ENCODE data around the gene ENTR1.

Gene ENTR1

DNA sequence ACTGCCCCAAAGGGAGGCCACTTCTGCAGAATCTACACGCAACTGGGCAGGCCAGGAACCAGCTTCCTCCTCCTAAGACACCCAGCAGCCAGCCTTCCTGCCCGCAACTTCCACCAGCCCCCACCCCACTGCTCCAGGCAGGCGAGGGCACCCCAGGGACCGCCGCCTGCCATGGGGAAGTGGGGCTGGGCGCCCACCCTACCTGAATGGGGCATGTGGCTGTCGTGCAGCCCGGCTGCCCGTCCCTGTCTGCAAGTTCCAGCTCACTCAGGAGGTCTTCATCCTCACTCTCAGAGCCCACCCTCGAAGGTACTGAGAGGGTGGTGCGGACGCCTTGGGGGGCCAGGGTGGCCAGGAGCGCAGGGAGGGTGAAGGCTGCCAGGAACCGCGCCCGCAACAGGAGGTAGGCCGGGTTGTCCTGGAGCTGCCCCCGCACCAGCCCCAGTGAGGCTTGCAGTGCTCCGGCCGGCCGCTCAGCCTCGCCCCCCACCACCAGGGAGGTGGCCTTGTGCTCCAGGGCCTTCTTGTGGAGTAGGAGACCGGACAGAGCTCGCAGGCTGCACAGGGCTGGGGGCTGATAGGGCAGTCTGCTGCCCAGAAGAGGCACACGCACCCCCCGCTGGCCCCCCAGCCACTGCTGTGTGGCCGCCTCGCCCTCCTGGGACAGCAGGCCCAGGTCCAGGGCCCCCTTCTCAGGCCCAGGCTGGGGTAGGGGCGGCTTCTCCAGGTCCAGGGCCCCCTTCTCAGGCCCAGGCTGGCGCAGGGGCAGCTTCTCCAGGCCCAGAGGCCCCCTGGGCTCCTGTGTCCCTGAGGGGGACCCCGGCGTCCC lies 32.9 kb downstream of the ENTR1 start:
- DNase-seq (ENCODE audit: low read depth, low spot score), result no peak

DNA sequence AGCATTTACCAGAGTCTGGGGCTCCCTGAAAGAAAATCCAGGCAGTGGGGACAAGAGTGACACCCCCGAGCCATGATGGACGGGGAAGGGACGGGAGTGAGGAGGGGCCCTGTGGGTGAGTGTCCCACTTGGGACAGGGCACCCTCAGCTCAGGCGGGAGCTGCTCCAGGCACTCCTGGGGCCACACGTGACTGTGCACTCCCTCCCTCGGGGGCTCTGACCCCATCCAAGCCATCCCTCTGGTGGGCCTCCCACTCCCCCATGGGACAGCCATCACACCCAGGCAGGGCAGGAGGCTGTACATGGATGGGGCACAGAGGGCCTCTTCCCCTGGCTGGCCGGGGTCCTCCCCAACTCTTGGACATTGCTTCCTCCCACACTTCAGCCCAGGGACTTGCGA lies 34.0 kb downstream of the ENTR1 start:
- no peak for DNase-seq (ENCODE audit: low read depth, low spot score)

GRCh38 chr9:136375096-136375495 lies 35.3 kb downstream of the ENTR1 start:
- DNase-seq (ENCODE audit: low read depth, low spot score), result no peak

GRCh38 chr9:136374183-136374575 lies 36.2 kb downstream of the ENTR1 start:
- DNase-seq (ENCODE audit: low read depth, low spot score), result no peak

GRCh38 chr9:136373300-136374182 lies 36.9 kb downstream of the ENTR1 start, which contains the start of gene CARD9:
Gene CARD9, minus strand, starts transcription at chr9:136373669. Its CDS starts 1,591 bp downstream, at chr9:136372078.
- no peak for DNase-seq (ENCODE audit: low read depth, low spot score)

- DNase-seq (ENCODE audit: low read depth, low spot score), result peak; percentile 43
Observed at GRCh38 chr9:136372561-136373299, 37.7 kb downstream of the ENTR1 start.

- no peak for DNase-seq (ENCODE audit: low read depth, low spot score)
Observed at GRCh38 chr9:136372006-136372405, 38.4 kb downstream of the ENTR1 start.

DNA sequence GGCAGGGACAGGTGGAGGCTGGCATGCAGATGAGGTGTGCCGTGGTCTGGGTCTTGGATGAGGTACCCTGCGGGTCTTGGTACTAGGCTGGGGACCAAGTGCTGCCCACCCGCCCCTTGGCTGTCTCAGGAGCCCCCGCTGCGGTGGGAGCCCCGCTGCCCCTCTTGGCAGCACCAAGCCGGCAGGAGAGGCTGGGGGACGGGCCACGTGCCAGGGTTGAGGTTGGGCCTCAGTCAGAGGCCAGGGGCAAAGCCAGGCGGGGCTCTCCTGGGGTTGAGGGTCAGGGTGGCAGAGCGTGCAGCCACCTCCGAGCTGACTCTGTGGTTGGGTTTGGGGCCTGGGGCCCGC lies 38.9 kb downstream of the ENTR1 start:
- DNase-seq (ENCODE audit: low read depth, low spot score), result no peak

- DNase-seq (ENCODE audit: low read depth, low spot score), result no peak
Observed at GRCh38 chr9:136370687-136371532, 39.5 kb downstream of the ENTR1 start.

GRCh38 chr9:136370037-136370436 lies 40.4 kb downstream of the ENTR1 start:
- no peak for DNase-seq (ENCODE audit: low read depth, low spot score)

DNA sequence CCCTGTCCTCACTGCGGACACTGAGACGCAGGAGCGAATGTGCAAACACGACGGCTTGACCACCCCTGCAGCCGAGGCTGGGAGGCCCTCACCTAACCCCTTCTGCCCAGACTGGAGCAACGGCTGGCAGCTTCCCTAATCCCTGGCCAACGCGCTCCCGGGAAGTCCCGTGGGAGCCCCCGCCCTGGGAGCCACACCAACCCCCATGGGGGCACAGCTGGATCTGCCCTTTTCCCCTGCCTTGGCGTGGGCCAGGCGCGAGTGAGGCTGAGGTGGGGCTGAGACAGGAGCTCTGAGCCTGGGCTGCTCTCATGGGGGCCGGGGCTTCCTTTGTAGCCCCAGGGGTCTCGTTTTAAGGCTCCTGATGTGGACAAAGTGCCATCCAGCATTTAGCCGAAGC lies 42.2 kb downstream of the ENTR1 start:
- DNase-seq (ENCODE audit: low read depth, low spot score), result no peak

DNA sequence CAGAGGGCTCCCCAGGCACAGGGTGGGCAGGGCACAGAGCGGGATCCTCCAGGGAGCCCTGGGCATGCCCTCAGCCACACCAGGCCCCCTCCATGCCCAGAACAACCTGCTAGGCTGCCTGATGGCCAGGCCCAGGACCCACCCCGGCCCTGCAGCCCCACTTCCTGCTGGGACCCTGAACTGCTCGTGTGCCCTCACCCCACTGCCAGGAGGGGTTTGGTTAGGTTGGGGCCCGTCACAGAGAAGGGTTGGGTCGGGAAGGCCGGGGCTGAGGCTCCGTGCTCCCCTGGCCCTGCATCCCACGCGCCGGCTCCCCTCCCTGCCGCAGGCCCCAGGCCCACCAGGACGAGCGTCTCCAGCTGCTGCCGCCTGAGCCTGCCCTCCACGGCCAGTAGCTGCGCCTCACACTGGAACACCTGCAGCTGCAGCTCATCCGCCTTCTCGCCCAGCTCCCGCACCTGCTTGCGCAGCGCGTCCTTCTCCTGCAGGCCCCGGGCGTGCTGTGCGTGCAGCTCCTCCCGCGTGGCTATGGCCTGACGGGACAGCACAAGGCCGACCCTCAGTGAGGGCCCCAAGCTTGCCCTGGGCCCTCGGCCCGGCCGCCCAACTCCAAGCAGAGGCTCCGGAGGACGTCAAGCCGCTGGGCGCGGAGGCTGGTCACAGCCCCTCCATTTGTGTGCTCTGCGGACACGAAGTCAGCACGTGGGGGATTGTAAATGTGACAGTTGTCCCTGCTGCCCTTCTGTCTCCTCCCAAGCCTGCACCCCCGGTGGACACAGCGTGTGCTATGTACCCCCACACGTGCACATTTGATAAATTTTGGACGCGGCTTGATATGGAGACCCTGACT lies 42.9 kb downstream of the ENTR1 start:
- DNase-seq (ENCODE audit: low read depth, low spot score), result no peak

GRCh38 chr9:136366826-136367225 lies 43.6 kb downstream of the ENTR1 start:
- no peak for DNase-seq (ENCODE audit: low read depth, low spot score)

DNA sequence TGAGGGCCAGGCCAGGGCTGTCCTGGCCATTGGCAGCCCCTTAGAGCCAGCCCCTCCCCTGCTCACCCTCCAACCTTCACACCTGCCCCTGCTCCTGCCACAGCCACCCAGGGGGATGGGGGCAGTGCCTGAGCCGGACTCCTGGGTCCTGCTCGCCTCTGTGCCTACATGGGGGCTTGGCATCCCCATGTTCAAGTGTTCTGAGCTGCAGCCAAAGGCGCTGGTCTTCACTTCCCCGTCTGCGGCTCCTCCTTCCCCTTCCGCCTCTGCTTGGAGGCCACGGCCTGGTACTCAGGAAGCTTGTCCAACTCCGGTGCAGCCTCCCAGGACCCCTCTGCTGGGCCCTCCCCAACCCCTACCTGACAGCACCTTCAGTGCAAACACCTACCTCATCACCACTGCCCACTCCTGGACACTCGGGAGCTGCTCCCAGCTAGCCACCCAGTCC lies 44.6 kb downstream of the ENTR1 start:
- DNase-seq (ENCODE audit: low read depth, low spot score), result no peak

DNA sequence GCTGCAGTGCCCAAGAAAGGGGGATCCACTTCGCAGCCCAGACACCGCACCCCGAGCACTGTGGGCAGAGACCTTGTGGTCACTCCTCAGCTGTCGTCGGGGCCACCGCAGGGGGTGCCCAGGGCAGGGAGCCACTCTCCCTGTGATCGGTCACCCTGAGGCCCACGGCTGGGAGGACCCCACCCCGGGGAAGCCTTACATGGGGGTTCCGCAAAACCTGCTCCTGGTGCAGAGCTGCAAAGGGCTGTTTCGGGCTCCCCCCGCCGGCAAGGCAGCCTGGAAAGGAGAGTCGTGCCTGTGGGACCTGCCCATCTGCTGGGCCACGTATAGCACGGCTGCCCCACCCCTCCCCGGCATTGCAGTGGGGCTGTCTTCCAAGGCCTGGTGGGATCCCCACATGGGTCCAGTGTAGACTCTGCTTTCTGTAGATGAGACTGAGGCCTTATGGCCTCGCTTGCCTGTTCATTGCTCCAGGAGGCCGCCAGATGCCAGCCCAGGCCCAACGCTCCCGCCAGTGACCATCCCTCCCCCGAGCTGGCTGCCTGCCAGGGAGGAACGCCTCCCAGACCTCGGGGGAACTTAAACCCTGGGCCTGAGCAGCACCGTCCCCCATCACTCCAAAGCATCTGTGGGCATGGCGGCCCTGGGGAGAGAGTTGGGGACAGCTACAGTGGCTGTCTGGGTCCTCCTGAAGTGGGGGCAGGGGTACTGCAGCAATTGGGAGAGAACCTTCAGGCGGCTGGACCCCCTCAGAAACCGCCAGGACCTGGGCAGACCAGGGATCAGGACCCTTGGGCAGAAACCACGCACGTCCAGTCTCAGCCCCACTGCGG lies 45.3 kb downstream of the ENTR1 start:
- no peak for DNase-seq (ENCODE audit: low read depth, low spot score)

DNA sequence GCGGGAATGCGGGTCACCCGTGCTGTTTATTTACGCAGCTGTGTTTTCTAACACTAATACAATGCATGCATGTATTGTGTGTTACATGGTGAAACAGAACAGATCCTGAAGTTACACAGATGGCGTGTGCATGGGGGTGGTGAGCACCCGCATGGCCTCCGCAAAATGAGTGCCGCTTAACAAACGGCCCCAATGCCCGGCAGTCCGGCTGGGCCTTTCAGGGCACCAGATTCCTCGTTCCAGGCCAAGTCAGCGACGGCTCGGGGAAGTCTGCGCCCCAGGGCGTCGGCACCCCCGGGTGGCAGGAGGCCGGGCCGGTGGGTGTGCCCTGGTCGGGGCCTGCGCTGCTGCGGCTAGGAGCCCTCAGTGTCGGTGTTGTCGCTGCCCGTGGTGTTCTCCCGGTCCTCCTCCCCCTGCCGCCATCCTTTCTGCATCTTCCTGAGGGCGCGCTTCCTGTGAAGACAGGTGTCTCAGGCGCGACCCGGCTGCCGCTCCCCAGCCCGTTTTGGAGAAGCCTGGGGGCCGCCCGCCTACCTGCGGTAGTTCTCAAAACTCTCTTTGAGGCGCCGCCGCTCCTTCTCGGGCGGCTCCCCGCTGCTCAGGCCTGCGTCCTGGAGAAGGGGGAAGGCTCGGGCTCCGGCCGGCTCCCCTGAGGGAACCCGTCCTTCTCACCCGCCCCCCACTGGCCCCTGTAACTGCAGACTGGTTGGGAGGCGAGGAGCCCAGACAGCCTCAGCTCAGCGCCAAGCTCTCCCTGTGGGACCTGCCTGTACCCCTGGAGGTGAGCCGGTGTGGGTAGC lies 46.3 kb downstream of the ENTR1 start:
- DNase-seq (ENCODE audit: low read depth, low spot score), result no peak

DNA sequence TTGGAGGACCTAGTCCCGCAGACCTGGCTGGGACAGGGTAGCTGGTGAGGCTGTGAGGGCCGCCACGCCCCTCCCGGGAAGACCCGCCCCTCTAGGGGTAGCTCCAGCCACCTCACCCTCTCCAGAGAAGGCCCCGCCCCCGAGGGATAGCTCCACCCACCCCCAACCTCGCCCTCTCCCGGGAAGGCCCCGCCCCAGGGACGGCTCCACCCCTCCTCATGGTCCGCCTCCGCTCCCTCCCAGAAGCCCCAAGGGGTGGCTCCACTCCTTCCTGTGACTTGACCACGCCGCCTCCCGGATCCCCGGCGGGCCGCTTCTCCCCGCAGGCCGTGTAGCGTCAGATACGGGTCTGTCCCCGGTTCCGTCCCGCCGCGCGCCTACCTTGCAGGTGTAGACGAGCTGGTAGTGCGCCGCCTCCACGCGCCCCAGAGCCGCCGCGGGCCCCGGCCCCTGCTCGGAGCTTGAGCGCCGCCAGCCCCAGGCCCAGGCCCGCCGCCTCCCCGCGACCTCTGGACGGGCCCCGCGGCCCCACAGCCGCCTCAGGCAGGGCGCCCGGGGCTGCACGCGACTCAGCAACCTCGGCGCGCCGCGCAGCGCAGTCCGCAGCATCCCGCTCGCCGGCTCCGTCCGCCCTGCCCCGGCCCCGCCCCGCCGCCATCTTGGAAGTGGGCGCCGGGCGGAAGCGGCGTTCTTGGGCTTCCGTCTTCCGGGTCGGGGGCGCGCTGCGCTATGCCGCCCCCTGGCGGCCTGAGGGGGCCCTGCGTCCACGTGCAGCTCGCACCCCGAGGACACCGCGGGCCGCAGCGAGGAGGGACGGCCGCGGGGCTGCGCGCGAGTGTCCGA lies 47.1 kb downstream of the ENTR1 start, which contains the start of gene DNLZ:
Gene DNLZ, minus strand, starts transcription at position 639 of the 843 bp plus-strand sequence. Its CDS starts 30 bp downstream, at position 609.
- peak; percentile 81 for DNase-seq (ENCODE audit: low read depth, low spot score)
